PFSK-1 (cell line): ENCODE measurements around the gene PTGDS.

Source experiments
- POLR2AphosphoS5 ChIP-seq: IDR thresholded peaks from 2 replicates; pipeline ENCODE4 v1.6.1; 2012; ENCODE audit warnings: low read depth, mild to moderate bottlenecking, control low read depth, low read length, moderate library complexity
- SIN3A ChIP-seq: IDR thresholded peaks from 2 replicates; pipeline ENCODE4 v1.6.1; 2012; ENCODE audit warnings: mild to moderate bottlenecking, low read length, moderate library complexity, borderline replicate concordance; ENCODE audit not compliant: insufficient read depth
- TAF1 ChIP-seq: IDR thresholded peaks from 2 replicates; pipeline ENCODE4 v1.6.1; 2012; ENCODE audit warnings: low read length, control low read depth, borderline replicate concordance; ENCODE audit not compliant: insufficient read depth
- TF ChIP-seq, protein P1 (sequence below), 2 experiments: IDR thresholded peaks; 2 replicates each; pipeline versions ENCODE4 v1.6.1 to v1.8.0; 2011 to 2012; ENCODE audit warnings: low read depth in 2 of 2, low read length in 2 of 2, control low read depth in 1 of 2, inconsistent platforms in 1 of 2, mild to moderate bottlenecking in 1 of 2, moderate library complexity in 1 of 2; ENCODE audit not compliant: insufficient read depth in 1 of 2

DNA sequence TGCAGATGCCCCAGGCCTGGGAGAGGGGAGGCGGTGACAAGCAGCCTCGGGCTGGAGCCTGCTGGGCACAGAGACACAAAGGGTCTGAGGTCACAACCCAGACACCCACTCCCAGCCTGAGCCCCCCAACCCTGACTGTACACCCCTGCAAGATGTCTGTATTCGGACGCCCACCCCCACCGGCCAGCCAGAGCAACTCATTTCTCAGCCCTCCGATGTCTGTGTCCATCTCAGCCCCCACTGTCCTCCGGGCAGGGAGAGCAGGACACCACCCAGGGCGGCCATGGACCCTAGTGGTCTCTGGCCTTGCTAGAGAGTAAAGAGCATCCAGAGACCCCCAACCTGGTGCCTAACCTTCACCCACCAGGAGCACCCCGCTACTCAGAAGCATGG, 21.4 kb upstream of the PTGDS start:
- TF ChIP-seq, protein P1, sequence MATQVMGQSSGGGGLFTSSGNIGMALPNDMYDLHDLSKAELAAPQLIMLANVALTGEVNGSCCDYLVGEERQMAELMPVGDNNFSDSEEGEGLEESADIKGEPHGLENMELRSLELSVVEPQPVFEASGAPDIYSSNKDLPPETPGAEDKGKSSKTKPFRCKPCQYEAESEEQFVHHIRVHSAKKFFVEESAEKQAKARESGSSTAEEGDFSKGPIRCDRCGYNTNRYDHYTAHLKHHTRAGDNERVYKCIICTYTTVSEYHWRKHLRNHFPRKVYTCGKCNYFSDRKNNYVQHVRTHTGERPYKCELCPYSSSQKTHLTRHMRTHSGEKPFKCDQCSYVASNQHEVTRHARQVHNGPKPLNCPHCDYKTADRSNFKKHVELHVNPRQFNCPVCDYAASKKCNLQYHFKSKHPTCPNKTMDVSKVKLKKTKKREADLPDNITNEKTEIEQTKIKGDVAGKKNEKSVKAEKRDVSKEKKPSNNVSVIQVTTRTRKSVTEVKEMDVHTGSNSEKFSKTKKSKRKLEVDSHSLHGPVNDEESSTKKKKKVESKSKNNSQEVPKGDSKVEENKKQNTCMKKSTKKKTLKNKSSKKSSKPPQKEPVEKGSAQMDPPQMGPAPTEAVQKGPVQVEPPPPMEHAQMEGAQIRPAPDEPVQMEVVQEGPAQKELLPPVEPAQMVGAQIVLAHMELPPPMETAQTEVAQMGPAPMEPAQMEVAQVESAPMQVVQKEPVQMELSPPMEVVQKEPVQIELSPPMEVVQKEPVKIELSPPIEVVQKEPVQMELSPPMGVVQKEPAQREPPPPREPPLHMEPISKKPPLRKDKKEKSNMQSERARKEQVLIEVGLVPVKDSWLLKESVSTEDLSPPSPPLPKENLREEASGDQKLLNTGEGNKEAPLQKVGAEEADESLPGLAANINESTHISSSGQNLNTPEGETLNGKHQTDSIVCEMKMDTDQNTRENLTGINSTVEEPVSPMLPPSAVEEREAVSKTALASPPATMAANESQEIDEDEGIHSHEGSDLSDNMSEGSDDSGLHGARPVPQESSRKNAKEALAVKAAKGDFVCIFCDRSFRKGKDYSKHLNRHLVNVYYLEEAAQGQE (IDR thresholded peaks at IDR 0.05; ENCODE audit: insufficient read depth in 1 of 2, low read depth in 2 of 2, low read length in 2 of 2): no peak
- TF ChIP-seq POLR2AphosphoS5 (no peak), SIN3A (no peak), TAF1 (no peak)
